Stimulated activated CD4-positive, alpha-beta T cell treated with anti-CD3 and anti-CD28 coated beads, Interleukin-4, amount 100 ng/mL, for 24 hours (primary cell): Measurements from ENCODE around the gene C16orf96.
A peak's percentile ranks its signal among the peaks of the same experiment; 100 is the strongest.

Source experiments
- DNase-seq: peaks from one replicate; pipeline ENCODE4 v3.0.0-alpha.2; 2020

Gene C16orf96

DNA sequence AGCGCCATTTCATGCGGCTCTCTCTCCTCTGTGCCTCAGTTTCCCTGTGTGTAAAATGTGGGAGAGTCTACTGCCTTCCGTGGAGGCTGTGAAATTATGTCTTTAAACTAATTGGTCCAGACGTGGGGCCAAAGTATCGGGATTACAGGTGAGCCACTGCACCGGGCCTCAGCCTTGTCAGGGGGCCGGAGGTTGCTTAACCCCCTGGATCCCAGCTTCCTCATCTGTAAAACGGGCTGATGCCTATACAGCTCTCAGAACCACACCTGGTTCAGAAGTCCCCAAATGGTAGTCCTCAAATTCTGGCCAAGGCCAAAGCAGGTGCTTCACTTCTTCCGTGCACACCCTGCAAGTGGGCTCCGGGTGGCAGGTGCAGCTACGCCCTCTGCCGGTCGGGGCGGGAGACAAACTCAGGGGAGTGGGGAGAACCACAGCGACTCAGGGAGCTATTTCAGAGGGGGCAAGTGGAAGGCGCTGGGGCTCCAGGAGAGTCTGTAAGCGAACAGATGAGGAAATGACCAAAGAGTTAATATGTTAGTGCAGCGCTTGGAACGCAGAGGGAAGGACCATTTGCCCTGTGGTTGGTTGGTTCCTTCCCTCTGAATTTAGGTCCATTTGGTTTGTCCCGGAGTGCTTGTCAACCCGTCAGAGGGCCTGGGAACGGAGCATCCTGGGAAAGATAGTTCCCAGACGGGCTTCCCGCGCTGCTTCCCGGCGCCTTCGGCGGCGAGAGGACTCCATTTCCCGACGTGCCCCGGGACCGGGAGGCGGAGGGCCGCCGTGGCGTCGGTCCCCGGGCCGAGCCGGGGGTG is 68.1 kb downstream of the C16orf96 start, which contains the start of gene MGRN1:
Gene MGRN1, plus strand, starts transcription at position 812 of the 812 bp plus-strand sequence. CDS start 135 bp downstream, outside the sequence.
- peak; percentile 94 for DNase-seq

- peak; percentile 74 for DNase-seq
Measured at GRCh38 chr16:4624827-4625559, 68.9 kb downstream of the C16orf96 start.

DNA sequence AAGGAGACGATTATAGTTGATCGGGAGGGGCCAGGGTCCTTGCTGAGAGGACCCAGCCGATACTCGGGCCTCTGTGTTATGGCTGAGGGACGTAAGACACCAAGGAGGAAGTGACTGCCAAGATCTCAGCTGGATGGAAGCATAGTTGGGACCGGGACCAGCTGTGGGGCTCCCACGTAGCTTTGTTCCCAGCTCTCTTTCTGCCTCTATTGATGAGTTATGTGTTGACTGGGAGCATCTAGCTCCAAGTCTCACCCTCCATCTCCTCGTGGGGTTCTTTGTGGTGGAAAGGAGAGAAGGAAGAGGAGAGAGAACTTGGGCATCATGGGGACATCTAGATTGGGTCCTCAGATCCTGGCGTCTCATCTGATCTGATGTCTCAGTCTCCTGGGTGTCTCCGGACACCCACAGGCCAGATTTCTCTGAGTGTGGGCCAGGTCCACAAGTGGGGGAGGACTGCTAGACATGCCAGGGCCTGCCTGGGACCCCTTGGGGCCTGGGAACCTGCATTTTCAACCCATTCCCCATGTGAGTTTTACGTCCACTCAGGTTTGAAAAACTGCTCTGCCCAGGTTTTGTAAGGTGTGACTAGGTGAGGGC is 69.5 kb downstream of the C16orf96 start:
- no peak for DNase-seq

DNA sequence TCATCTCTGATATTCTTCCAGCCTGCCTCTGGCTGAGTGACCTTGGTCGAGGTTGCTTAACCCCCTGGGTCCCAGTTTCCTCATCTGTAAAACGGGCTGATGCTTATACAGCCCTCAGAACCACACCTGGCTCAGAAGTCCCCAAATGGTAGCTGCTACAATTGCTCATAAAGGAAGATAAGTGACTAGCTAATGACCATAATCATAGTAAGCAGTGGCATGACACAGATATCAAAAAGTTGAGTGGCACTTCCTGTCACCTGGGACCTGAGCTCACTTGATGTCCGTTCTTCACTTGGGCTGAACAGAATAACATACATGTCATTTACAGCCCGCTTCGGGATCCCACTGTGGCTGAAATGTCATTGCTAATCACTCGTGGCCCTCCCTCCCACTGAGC is 70.3 kb downstream of the C16orf96 start:
- DNase-seq: no peak

GRCh38 chr16:4628283-4628682 is 72.1 kb downstream of the C16orf96 start:
- DNase-seq: no peak

DNA sequence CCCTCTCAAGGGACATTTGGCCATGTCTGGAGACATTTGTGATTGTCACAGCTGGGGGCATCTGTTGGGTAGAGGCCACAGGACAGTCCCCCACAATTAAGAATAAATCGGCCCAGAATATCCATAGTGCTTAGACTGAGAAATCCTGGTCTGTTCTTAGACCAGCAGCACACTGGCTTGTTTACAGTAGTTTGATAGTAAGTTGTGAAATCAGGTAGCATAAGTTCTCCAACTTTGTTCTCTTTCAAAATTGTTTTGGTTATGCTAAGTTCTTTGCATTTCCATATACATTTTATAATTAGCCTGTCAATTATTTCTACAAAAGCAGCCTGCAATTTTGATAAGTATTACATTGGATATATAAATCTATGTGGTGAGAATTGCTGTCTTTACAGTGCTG is 75.3 kb downstream of the C16orf96 start:
- no peak for DNase-seq

DNA sequence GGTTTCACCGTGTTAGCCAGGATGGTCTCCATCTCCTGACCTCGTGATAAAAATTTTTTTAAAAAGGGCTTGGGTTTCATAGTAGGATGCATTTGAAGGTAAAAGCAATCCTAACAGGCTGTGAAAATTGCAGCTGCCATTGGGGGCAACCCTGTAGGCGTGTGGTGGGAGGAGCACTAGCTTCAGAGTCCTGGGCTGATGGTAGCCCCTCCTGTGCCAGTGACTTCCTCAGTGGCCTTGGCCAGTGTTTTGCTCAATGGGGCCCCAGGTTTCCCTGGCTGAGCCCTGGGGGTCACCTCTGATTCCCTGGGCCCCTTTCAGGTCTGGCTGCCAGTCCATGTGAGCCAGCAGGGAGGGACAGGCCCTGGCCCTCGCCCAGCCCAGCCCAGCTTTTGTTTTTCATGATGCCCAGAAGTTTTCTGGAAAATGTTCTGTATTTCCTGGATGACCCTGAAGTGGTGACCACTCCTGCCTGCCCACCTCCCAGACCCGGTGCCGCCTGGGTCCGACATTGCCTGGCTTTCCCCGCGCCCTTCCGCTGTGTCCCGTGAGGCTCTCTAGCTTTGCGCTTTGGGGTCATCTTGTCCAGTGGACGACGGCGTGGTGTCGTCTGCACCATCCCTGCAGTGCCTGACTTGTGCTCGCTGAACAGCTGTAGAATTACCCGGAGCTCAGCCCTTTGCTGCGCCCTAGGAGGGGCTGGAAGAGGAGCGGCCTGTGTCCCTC is 77.9 kb downstream of the C16orf96 start:
- no peak for DNase-seq

GRCh38 chr16:4634768-4635167 is 78.6 kb downstream of the C16orf96 start:
- no peak for DNase-seq

DNA sequence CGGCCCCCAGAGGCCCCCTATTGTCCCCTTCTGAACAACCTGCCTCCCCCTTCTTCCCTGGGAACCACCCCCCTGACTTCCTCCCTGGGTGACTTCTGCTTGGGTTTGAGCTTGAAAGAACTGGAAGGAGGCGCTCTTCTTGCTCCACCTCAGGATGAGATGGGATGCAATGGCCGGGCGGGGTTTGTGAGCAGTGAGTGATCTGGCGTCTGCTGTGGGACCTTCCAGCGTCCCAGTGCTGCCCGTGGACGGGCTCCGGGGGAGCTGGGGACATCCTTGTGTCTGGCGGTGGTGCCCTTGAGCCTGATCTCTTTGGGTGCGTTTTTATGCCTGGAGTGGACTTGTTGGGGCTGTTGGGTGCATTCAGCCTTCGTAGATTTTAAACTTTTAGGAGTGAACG is 80.1 kb downstream of the C16orf96 start:
- no peak for DNase-seq

- DNase-seq: no peak
Measured at GRCh38 chr16:4637501-4638166, 81.5 kb downstream of the C16orf96 start.

DNA sequence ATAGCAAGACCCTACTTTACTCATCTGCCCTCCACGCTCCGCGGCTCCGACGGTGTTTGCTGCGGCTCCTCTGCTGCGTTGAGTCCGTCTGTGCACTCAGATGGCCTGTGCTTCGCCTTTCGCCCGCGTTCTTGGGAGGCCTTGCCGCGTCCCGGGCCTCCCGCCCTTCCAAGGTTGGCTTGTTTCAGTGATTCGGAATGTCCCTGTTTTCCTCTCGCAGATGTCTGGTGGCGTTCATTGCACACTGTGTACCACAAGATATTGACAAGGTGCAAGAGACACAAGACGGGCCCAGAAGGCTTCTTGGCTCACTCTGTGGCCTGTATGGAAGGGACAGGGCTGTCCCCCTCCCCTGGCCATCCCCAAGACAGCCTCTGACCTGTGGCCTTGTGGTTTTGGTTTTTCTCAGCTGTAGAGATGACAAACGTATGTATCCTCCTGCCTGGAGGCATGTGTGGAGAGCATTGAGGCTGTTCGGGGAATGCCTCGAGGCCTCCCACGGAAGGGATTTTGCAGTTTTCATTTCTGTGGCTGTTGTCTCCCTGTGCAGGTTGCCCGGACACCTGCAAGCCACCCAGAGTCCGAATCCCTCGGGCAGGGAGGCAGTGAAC is 83.9 kb downstream of the C16orf96 start:
- no peak for DNase-seq

GRCh38 chr16:4640572-4641305 is 84.6 kb downstream of the C16orf96 start:
- no peak for DNase-seq

DNA sequence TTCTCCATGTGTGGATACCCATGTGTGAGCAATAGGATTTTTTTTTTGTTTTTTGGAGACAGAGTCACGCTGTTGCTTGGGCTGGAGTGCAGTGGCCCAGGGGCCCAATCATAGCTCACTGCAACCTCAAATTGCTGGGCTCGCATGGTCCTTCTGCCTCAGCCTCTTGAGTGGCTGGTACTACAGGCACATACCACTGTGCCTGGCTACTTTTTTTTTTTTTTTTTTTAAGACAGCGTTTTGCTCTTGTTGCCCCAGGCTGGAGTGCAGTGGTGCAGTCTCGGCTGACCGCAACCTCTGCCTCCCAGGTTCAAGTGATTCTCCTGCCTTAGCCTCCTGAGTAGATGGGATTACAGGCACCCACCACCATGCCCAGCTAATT is 85.2 kb downstream of the C16orf96 start:
- DNase-seq: no peak

- DNase-seq: no peak
Measured at GRCh38 chr16:4641895-4642294, 85.8 kb downstream of the C16orf96 start.

DNA sequence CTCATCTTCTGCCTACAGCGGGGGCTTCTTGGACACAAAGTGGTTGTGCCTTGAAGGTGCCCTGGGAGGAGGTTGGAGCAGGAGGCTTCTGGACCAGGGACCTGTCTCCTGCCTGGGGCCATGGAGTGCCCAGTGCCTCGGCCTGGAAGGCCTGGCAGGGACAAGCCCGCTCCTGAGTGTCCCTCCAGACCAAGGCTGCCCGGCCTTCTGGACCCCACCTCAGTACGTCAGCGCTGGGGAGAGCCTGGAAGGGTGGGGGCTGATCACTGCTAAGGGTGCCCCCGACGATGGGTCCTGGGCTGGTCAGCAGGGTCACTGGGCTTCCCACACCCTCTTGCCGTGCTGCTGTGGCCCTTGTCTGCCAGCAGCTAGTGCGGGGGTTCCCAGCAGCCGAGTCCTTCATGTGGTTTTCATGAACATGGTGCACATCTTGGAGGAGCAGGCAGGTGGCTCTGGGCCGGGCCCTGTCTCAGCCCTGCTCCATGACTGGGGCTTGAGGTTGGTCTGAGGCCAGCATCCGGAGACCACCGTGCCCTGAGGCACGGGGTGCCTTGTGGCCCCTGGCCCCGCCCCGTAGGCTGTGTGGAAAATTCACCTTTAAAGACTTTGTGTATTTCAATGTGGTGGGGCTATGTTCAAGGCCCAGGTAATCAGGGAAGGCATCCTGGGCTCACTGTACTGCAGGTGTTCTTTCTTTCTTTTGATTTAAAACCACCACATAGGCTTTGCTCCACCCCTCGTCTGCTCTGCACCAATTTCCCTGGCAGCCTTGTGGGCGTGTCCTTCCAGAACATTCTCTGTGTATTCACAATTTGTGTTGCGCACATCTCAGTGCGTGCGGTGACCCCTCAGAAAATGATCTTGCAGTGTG is 90.9 kb downstream of the C16orf96 start:
- DNase-seq: no peak

- no peak for DNase-seq
Measured at GRCh38 chr16:4647644-4647980, 91.5 kb downstream of the C16orf96 start.

DNA sequence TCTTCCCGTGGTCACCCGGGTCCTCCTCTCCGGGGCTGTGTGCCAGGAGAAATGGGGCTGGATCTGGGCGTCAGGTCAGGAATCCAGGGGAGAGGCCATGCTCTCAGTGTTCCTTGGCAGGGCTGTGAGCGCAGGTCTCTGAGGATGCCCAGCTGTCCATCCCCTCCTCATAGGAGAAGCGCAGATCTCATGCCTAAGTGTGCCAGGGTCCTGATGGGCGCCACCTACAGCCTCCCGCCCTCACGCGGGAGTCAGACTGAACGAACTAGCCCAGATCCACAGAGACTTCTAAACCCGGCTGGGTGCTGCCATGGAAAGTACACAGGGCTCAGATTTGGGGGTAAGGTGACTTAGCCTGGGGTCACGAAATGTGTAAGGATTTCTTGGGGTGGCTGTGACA is 92.8 kb downstream of the C16orf96 start:
- no peak for DNase-seq

- DNase-seq: no peak
Measured at GRCh38 chr16:4649744-4650442, 93.8 kb downstream of the C16orf96 start.
